CD4-positive, alpha-beta T cell treated with Interferon gamma for 1 hour (primary cell): ENCODE results near the gene KDM6B.

ENCODE experiments used
- DNase-seq: peaks from one replicate; pipeline ENCODE4 v3.0.0-alpha.2; 2020

KDM6B gene

DNA sequence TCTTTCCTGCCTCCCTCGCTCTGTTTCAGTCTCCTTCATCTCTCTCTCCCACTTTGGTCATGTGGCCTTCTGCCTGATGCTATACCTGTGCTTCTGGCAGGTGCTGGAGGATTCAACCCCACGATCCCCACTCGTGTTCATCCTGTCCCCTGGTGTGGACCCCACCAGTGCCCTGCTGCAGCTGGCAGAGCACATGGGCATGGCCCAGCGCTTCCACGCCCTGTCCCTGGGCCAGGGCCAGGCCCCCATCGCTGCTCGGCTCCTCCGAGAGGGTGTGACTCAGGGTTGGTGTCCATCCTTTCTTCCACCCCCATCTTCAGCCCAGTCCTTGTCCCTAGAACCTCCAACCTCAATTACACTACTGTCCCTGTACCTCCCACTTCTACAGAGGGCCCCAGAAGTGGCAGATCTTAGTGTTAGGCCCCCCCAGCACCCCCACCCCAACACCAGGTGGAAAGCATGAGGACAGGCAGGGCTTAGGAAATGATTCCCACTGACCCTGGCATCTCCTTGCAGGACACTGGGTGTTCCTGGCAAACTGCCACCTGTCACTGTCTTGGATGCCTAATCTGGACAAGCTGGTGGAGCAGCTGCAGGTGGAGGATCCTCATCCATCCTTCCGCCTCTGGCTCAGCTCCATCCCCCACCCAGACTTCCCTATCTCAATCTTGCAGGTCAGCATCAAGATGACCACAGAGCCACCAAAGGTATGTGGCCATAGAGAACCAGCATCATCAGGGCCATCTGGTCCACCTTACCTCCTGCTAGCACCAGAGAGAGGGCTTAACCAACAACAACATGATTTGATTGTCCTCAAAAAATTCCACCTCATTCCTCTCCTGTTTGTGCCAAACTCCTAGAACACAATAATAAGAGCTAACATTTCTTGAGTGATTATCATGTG, 9.7 kb upstream of the KDM6B start:
- DNase-seq, result no peak

GRCh38 chr17:7825206-7825990, 8.6 kb upstream of the KDM6B start:
- no peak for DNase-seq

DNA sequence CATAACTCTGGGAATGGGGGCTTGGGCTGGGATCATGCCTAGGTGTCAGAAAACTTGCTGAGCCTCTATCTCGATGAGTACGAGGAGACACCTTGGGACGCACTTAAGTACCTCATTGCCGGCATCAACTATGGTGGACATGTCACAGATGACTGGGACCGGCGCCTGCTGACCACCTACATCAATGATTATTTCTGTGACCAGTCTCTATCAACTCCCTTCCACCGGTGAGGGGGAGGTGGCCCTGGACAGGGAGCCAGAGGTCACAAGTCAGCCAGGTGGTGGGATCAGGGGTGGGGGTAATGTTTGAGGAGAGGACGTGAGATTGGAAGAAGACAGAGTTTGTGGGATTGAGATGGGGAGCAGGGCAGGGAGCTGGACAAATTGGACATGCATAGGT, 3.4 kb upstream of the KDM6B start:
- no peak for DNase-seq

GRCh38 chr17:7831233-7831632, 2.8 kb upstream of the KDM6B start:
- no peak for DNase-seq

- no peak for DNase-seq
Observed at GRCh38 chr17:7832431-7832830, 1.6 kb upstream of the KDM6B start.

DNA sequence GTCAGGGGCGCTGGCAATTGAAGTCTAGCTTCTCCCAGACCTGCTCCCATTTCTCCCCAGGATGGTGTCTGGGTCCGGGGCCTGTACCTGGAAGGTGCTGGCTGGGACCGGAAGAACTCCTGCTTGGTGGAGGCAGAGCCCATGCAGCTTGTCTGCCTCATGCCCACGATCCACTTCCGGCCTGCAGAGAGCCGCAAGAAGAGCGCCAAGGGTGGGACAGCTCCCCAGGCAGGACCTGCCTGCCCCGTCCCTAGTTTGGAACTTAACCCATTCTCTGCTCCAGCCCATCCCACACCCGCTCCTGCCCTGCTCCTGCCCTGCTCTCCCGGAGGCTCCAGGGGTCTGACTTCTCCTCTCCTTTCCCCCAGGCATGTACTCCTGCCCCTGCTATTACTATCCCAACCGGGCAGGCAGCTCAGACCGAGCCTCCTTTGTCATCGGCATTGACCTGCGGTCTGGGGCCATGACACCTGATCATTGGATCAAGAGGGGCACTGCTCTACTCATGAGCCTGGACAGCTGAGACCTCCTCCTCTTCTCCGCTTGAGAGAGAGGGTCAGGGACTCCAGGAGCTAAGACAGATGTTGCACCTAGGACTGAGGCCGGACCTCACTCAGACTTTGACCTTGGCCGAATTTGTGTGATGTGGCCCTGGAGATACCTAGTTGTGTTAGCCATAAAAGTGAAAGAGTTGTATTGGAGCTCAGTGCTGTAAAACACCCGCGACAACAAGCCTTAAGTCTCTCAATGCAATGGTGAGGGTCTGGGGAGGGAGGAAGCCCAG, 814 bp upstream of the KDM6B start:
- DNase-seq, result no peak

DNA sequence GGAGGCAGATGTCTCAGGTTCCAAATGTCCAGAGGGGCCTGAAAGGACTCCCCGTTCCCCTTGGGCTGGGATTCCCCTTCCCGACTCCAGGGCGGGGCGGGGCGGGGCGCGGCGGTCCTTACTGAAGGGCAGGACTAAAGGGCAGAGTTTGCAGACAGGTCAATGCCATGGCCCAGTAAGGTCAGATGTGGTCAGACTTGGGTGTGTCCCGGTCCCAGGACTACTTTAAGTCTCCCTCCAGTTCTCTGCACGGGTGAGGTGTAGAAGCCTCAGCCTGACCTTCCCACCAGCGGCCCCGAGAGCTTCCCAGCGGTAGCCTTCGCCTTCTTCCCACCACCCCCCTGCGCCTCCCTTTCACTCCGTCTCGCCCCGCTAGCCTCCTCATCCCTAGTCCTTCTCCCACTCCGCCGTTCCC, 532 bp downstream of the KDM6B start:
- DNase-seq, result peak; percentile 83

DNA sequence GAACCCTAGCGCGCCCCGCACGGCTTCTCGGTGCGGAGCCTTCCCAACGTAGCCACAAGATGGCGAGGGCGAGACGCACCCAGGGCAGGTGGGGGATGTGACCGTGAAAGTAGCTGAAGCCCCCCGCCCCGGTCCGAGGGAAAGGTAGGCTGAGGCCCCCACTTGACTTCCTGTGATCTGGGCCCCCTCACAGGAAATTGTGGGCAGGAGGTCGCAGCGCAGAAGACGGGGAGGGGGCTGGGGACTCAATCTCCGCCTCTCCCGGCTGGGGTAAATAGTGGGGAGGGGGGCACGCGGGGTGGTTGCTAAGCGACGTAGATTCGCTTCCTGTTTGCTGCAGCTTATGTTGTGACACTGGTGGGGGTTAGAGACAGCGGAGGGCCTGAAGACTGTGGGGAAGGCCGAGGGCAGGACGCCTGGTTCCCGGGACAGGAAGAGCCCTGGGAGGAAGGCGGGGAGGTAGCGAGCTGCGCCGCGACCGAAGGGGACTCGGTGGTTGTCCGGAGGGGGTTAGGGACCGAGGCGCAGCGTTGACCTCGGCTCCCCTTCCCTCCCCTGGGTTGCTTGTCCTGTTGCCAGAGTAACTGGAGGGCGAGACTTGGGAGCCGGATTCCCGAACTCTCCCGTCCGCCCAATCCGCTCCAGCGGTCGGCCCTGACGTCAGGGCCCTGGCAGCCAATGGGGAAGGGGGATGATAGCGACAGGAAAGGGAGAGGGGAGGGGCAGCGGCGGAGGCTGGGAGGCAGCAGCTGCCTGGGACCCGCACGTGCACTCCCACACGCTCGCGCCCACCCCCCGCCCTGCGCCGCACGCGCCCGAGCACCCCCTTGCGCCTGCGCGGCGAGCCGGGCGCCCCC, 1.2 kb downstream of the KDM6B start:
- DNase-seq, result peak; percentile 97

- DNase-seq, result no peak
Observed at GRCh38 chr17:7835814-7836595, 2.0 kb downstream of the KDM6B start.

GRCh38 chr17:7836596-7837407, 2.8 kb downstream of the KDM6B start:
- peak; percentile 87 for DNase-seq

GRCh38 chr17:7837408-7838088, 3.5 kb downstream of the KDM6B start:
- DNase-seq, result no peak

DNA sequence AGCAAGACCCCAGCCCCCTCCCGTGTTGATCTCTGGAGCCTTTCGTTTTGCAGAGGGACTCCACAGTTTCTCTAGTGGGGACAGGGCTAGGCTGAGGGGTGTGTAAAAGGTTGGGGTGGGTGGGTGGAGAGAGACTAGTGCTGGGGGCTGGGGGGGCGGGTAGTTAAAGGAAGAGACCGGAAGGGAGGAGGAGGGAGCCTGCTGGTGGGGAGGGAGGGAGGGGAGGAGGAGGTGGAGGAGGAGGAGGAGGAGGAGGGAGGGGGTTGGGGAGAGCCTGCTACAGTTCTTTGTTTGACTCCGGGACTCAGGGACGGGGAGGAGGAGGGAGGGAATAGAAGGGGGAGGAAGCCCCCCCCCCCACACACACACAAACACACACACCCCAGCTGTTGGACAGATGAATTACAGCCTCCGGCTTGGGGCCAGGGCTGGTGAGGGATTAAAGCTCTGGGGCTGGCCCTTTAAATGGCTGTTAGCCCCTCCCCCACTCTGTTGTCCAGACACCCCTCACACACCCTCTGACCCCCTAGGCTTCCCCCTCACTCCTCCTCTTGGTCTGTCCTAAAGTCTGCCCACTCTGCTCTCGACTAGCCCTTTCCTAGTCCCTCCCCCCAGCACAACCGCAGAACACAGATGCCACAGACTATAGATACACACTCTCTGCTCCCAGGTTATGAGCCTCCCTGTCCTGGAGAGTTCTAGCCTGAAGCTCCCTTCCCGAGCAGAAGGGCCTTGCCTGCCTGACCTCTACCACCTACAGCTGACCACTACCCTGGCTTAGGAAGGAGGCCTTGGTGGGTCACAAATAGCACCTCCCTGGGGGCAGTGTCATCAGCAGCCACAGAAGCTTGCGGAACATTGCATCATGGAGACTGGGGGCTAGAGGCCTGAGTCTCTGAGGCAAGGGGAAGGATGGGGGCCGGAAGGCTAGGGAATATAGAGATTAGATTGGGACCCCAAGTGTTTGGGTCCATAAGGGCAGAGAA, 4.4 kb downstream of the KDM6B start:
- peak; percentile 54 for DNase-seq

- DNase-seq, result peak; percentile 39
Observed at GRCh38 chr17:7839190-7839875, 5.3 kb downstream of the KDM6B start.

GRCh38 chr17:7839876-7840261, 5.9 kb downstream of the KDM6B start:
- peak; percentile 30 for DNase-seq

- DNase-seq, result no peak
Observed at GRCh38 chr17:7840441-7840840, 6.4 kb downstream of the KDM6B start.

GRCh38 chr17:7840875-7841274, 6.9 kb downstream of the KDM6B start:
- DNase-seq, result no peak

DNA sequence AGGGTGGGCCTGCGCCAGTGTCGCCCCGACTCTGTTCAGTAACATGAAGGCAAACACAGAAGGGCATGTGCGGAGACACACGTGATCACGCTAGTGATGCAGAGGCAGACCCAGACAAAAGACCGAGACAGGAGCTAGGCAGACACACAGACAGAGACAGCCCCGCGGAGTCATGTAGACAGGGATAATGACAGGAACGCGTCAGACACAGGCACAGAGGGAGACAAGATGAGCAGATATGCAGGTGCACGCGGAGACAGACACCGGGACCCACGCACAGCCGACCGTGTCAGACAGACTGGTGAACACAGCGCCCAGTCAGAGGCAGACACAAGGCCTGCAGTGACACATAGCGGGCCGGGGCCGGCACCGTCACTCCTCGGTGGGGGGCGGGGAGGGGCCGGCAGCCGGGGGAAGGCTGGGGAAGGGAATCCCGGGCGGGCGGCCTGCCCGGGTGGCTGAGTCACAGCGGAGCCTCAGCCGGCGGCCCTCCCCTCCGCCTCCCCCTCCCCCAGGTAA, 7.4 kb downstream of the KDM6B start:
- peak; percentile 96 for DNase-seq

- DNase-seq, result peak; percentile 85
Observed at GRCh38 chr17:7841915-7842379, 7.9 kb downstream of the KDM6B start.
